ENCODE data around the gene EDARADD.
"Not testable (repeated sequence)": the region's sequence is repeated elsewhere in the genome, so short reads cannot be mapped to it uniquely, and the experiment has no call there.

Gene EDARADD

DNA sequence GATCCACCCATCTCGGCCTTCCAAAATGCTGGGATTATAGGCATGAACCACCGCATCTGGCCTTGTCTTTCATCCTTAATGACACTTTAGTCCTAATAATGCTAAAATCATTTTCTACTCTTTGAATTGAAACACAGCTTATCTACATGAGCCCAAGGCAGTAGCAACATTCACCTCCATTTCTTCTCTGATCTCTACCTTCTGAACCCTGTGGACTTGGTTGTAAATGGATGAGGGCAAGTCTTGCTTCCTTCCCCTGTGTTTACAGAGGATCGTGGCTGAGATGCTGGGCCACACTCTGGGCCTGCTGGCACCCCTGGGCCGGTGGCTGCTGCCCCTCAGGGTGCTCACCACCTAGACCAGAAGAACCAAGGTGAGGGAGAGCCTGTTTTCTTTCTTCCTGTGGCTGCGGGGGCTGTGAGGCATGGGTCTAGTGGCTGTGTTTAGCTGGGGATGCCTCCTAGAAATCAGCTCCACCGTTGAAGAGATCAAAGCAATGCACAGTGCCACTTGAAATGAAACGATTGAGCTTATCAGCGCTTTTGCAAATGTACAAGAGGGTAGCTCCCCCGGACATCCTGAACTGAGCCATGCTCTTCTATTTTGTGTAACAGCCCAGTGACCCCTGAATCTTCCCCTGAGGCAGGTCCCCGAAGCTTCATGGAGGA lies 97.5 kb downstream of the EDARADD start:
- no peak for DNase-seq

DNA sequence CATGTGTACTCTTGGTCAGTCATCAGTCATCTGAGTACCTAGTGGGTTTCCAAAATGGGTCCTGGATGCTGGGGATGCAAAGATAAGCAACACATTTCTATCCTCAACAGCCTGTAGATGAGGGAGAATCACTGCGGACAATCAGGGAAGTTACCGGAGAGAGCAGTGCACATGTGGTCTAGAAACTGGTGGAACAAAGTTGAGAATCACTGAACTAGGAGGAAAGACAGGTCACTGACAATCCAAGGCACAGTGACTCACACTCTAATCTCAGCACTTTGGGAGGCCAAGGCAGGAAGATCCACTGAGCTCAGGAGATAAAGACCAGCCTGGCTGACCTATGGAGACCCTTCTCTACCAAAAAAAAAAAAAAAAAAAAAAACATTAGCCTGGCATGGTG lies 98.3 kb downstream of the EDARADD start:
- no peak for DNase-seq

DNA sequence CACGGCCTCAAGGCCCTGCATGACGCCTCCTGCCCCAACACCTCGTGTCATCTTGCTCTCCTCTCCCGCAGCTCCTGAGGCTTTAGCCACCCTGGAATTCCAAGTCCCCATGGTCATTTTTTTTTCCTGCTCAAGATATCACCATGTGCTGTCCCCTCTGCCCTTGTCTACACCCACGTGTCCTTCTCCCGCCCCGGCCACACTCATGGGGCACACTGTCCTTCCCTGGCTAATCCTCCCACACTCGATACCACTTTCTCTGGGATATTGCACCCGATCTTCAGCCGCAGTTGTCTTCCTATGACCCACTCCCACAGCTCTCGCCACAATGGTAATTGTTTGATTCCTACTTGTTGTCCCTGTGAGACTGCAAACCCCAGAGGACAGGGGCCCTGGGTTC lies 100.0 kb downstream of the EDARADD start:
- DNase-seq: no peak

DNA sequence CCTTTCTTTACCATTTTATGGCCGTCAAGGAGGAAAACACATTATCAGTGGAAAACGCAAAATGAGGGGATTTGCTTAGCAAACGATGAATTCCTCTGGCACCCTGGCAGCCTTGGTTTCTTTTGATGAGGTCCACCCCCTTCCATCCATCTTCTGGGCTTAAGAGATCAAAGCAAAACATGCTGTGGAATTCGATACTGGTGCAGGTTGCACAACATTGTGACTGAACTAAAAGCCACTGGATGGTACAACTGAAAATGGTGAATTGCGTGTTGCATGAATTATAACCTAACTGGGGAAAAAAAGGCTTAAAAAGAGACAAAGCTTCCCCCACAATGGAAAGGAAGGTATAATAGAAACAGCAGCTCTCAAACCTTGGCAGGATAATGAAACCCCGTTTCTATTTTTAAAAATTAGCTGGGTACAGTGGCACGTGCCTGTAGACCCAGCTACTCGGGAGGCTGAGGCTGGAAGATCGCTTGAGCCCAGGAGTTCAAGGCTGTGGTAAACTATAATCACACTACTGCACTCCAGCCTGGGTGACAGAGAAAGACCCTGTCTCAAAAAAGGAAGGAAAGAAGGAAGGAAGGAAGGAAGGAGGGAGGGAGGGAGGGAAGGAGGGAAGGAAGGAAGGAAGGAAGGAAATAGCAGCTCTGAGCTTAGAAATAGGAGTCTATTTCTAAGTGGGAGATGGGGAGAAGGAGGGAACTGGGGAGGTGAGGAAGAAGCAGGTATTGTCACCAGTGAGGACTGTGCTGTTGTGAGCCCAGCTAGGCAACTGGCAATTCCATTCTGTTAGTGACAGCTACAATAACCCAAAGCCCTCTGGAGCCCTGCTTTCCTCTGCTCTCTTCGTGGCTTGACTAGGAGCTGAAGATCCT lies 100.7 kb downstream of the EDARADD start:
- no peak for DNase-seq

DNA sequence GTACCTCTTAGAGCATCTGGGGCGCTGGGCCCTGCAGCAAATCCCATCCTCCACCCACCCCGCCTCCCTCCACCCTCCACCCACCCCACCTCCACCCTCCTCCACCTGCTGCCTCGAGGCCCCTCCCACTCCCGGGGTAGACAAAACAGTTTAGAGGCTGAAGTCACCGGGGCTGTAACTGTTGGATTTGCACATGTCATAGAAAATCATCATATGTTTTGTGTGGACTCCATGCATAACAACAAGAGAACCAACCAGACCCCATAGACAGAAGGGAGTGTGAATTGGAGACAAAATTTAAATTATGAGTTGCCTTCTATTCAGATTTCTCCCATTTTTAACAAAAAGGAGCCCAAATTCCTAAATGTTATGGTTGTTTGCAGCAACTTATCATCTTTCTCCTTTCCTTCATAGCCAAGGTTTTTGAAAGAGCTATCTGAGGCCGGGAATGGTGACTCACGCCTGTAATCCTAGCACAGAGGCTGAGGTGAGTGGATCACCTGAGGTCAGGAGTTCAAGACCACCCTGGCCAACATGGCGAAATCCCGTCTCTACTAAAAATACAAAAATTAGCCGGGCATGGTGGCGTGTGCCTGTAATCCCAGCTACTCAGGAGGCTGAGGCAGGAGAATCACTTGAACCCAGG lies 101.5 kb downstream of the EDARADD start:
- no peak for DNase-seq

DNA sequence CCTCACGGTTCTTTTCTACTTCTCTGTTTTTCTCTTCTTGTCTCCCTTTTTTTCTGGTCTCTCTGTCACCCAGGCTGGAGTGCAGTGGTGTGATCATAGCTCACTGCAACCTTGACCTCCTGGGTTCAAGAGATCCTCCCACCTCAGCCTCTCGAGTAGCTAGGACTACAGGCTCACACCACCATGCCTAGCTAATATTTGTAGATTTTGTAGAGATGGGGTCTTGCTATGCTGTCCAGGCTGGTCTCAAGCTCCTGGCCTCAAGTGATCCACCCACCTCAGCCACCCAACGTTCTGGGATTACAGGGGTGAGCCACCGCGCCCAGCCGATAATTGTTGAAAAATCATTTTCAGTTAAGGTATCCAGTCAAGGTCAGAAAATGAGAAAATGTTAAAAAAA lies 103.8 kb downstream of the EDARADD start:
- DNase-seq: no peak

DNA sequence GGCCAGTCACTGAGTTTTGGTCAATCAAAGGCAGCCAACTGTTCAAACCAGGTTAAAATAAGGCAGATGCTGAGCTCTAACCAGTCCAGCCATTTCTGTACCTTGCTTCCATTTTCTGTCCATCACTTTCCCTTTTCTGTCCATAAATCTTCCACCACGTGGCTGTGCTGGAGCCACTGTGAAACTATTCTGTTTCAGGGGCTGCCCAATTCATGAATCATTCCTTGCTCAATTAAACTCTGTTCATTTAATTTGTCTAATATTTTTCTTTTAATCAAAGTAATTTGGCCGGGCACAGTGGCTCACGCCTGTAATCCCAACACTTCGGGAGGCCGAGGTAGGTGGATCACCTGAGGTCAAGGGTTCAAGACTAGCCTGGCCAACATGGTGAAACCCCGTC lies 107.0 kb downstream of the EDARADD start:
- DNase-seq: no peak

DNA sequence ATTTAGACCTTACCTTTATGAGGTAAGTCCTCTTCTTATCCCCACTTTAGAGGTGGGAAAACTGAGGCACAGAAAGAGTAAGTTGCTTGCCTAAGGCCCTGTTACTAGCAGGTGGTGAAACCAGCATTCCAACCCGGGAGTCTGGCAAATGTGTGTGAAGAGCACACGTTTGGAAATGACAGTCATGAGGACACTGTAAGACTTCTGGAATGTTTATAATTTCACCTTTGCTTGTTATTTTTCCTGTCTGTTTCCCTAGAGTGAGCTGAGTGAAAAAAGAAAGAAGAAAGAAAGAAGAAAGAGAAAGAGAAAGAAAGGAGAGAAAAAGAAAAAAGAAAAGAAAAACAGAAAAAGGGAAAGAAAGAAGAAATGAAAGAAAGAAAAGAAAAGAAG lies 108.5 kb downstream of the EDARADD start:
- no peak for DNase-seq

DNA sequence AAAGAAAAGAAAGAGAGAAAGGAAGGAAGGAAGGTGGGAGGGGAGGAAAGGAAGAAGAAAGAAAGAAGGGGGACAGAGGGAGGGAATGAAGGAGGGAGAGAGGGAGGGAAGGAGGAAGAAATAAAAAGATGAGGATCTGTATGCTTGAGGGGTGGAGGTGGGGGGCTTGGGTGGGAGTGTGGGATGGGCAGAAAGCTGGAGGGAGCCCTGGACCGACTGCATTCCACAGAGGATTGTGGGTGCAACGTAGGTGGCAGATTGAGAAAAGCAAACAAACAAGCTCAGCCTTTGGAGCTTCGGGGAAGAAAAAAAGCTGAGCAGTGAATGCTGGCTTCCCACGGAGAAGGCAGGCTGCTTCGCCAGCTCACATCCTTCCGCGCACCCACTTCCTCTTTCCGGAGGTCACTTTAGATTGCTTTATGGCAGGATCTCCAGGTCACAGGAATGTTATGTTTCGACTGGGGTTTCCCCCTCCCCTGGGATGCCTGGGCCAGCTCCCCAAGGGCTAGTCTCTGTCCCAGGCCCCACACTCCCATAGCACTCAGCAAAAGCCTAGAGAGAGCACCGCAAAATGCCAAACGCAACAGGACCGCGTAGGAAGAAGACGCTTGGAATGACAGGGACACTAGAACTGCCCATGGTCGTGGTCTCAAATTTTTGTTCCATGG lies 109.0 kb downstream of the EDARADD start:
- no peak for DNase-seq

DNA sequence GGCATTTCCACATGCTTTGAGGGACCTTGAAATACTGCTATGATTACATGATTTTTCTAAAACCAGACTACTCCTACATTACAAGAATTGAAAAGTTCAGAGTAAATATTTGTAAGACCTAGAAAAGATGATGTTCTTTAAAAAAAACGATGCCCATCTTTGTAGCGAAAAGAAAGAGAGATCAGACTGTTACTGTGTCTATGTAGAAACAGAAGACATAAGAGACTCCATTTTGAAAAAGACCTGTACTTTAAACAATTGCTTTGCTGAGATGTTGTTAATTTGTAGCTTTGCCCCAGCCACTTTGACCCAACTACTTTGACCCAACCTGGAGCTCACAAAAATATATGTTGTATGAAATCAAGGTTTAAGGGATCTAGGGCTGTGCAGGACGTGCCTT lies 110.3 kb downstream of the EDARADD start:
- not testable (repeated sequence) for DNase-seq

DNA sequence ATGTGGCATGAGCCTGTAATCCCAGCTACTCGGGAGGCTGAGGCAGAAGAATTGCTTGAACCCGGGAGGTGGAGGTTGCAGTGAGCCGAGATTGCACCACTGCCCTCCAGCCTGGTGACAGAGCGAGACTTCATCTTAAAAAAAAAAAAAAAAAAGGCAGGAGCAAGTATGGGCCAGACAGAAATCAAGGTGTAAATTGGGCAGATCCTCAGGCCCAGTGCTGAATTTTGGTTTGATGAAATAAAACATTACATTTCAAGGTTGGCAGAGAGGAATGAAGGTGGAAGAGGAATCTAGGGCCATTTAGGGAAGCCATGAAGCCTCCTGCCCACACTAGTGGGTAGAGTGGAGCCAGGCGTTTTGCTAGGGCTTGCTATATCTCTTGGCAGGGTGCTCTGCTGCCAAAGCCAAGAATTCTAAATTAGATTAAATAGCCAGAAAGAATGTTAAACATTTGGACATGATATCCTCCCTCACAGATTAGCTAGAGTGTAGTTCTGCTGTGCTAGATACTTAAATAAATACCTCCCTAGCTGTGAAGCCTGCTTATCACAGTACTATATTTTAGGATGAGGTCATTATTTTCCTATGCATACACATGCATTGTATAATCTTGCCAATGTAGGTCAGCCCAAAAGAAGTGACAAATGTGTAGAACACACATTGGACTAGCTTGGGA lies 113.1 kb downstream of the EDARADD start:
- DNase-seq: no peak

DNA sequence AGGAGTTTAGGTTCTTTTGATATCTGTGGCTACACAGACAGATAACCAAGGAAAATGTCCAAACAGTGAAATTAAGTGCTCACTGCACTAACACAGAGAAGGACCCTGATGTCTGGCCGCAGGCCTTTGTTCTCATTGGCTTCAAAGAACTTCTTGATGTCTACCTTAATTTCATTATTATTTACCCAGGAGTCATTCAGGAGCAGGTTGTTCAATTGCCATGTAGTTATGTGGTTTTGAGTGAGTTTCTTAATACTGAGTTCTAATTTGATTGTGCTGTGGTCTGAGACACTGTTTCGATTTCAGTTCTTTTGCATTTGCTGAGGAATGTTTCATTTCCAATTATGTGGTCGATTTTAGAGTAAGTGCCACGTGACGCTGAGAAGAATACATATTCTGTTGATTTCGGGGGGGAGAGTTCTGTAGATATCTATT lies 114.5 kb downstream of the EDARADD start:
- peak; percentile 22 for DNase-seq

DNA sequence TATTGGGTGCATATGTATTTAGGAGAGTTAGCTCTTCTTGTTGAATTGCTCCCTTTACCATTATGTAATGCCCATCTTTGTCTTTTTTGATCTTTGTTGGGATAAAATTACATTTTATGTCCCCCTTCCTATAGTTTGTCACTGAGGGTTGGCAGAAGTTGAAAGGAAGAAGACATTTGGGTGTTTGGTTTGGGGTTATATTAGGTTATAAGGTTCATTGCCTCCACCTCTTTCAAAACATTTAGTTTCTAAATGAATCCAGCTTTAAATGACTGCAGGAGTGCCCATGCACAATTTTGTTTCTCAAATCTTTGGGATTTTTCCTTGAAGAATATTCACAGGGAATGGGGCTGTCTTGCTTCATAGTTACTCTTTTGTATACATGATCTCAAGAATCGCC lies 115.1 kb downstream of the EDARADD start:
- no peak for DNase-seq

DNA sequence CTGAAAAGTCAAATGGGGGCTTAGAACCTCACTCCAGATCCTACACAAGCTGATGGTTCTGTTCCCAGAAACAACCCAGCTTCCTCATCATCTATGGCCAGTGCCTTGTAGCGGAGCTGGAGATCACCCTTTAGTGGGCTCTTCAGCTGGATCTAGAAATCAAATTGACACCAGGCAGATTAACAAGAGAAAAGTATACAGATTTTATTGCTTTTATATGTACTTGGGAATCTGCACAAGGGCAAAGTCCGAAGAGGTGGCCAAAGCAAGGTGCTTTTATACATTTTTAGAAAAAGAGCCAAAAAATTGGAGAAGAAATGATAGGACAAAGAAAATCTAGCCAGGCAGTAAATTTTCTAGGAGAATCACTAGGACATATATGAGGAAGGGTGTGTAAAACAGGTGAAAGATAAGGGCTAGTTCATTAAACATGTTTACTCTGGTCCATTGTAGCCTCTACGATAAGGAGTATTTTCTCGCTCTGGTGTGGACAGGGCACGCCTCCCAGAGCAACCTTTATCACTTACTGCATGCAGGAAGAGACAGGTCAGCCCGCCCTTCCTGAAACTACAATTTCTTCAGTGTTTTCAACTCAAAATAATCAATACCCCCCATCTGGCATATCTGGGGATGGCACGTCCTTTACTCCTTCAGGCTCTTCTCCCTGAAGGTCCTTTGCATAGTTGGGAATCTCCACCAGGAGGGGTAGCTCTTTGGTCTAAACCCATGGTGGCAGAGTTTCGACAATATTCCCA lies 115.7 kb downstream of the EDARADD start:
- no peak for DNase-seq

DNA sequence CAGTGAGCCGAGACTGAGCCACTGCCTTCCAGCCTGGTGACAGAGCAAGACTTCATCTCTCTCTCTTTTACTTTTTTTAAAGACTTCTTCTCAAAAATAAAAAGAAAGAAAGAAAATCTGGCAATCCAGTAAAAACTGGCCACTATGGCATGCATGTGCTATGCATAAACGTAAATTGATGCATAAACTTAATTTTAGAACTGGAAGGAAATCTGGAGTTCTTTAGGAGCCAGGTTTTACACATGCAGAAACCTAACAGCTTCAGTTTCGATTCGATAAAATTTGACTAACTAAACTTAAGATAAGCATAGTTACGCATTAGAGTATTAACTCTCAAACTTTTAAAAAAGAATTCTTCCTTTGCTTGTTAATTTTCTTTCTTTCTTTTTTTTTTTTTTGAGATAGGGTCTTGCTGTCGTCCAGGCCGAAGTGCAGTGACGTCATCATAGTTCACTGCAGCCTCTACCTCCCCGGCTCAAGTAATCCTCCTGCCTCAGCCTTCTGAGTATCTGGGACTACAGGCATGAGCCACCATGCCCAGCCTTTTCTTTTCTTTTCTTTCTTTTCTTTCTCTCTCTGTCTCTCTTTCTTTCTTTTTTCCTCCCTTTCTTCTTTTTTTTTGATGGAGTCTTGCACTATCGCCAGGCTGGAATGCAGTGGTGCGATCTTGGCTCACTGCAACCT lies 117.8 kb downstream of the EDARADD start:
- DNase-seq: no peak

DNA sequence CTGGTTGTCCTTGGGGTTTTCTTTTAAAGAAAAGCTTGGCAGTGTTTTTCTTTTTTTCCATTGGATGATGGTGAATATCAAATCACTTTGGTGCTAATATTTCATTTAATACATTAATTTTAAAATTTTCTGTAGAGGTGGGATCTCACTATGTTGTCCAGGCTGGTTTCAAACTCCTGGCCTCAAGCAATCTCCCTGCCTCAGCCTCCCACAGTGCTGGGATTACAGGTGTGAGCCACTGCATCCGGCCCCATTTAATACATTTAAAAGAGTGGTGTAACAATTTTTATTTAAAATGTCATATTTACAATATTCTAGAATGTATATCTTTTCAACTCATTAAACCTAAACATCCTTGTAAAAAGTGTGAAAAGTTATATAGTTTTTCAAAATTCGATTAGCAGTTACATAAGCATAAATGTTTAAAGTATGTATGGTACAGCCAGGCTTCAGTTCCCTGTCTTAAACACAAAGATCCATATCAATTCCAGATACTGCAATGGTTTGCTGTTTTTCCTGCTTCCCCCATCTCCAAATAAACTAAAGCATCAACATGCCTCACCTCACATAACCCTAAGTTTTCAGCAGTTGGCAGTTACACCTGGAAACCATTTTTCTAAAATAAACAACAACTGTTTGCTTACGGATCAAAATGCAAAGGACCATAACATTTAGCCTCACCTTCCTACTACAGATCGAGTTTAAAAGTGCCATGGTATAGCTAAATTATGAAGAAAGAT lies 120.8 kb downstream of the EDARADD start:
- DNase-seq: no peak

DNA sequence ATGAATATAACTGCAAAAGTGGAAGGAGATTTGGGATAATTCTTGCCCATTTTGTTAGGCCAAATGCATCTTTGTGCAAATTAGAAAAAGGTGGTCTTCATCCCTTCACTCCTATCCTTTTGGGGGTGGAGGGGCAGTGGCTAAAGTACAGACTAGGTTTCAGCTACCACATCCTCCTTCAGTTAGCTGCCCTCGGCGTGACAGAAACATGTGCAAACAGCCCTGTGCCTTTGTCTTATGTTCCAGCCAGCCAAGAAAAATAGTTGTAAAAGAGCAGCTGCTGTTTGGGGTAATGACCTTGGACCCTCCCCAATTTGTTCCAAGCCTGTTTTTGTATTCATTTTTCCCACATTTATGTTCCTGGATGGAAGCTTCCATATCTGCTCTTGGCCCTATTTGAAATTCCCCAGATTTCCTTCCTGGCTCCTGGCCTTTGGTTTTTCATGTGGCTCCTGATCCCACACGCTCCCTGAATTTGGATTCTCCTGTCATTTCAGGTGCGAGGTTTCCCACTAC lies 121.4 kb downstream of the EDARADD start:
- no peak for DNase-seq

DNA sequence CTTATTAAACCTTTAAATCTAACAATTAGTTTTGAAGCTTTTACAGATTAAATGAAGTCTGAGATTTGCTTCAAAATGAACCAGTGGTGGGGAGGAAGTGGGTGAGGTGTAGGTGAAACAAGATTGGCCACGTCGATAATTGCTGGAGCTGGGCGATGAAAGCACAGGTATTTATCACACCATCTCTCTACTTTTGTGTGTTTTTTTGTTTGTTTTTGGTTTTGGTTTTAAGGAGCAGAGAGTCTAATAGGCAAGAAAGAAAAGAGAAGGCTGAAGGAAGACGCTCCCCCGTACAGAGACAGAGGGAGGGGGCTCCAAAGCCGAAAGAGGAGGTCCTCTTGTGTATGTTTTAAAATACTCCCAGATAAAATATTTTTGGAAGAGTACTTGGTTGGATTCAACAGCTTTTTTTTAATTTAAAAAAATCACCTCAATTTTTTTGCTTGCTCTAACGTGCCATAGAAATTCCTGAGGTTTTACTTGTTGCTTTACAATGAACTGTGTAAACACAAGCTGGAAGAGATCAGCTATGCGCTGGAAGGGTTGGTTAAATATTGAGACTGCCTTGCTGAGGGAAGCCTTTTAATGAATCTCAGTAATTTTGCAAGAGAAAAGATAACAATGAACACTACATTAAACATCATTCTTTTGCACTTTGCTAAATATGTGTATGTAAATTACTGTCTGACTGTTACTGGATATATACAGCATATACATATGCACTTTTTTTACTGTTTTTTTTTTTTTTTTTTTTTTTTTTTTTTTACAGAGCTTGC lies 123.0 kb downstream of the EDARADD start:
- DNase-seq: peak; percentile 24

DNA sequence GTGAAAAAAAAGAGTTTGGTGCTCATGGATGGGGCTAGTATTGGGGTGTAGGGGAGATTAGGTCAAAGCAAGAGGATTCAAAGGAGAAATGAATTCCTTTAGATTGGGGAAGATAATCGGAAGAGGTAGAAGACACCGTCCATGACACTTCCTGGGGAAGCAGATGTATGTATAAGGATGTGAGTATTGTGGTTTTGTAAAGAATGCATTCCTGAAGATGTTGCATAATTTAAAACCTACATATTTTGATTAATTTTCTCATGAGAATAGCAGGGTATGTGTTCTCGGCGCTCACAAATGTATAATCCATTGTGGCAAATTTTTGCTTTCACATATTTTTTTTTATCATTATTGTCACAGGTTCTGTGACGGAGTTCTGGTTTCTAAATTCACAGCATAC lies 124.2 kb downstream of the EDARADD start:
- DNase-seq: no peak
